ENCODE data around the gene CTAGE6.
"Not testable (repeated sequence)": the region's sequence is repeated elsewhere in the genome, so short reads cannot be mapped to it uniquely, and the experiment has no call there.

GRCh38 chr7:143711727-143712324, 45.7 kb downstream of the CTAGE6 start:
- TF ChIP-seq, protein P1, sequence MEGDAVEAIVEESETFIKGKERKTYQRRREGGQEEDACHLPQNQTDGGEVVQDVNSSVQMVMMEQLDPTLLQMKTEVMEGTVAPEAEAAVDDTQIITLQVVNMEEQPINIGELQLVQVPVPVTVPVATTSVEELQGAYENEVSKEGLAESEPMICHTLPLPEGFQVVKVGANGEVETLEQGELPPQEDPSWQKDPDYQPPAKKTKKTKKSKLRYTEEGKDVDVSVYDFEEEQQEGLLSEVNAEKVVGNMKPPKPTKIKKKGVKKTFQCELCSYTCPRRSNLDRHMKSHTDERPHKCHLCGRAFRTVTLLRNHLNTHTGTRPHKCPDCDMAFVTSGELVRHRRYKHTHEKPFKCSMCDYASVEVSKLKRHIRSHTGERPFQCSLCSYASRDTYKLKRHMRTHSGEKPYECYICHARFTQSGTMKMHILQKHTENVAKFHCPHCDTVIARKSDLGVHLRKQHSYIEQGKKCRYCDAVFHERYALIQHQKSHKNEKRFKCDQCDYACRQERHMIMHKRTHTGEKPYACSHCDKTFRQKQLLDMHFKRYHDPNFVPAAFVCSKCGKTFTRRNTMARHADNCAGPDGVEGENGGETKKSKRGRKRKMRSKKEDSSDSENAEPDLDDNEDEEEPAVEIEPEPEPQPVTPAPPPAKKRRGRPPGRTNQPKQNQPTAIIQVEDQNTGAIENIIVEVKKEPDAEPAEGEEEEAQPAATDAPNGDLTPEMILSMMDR (IDR thresholded peaks at IDR 0.05): not testable (repeated sequence)
- TF ChIP-seq, protein P2, sequence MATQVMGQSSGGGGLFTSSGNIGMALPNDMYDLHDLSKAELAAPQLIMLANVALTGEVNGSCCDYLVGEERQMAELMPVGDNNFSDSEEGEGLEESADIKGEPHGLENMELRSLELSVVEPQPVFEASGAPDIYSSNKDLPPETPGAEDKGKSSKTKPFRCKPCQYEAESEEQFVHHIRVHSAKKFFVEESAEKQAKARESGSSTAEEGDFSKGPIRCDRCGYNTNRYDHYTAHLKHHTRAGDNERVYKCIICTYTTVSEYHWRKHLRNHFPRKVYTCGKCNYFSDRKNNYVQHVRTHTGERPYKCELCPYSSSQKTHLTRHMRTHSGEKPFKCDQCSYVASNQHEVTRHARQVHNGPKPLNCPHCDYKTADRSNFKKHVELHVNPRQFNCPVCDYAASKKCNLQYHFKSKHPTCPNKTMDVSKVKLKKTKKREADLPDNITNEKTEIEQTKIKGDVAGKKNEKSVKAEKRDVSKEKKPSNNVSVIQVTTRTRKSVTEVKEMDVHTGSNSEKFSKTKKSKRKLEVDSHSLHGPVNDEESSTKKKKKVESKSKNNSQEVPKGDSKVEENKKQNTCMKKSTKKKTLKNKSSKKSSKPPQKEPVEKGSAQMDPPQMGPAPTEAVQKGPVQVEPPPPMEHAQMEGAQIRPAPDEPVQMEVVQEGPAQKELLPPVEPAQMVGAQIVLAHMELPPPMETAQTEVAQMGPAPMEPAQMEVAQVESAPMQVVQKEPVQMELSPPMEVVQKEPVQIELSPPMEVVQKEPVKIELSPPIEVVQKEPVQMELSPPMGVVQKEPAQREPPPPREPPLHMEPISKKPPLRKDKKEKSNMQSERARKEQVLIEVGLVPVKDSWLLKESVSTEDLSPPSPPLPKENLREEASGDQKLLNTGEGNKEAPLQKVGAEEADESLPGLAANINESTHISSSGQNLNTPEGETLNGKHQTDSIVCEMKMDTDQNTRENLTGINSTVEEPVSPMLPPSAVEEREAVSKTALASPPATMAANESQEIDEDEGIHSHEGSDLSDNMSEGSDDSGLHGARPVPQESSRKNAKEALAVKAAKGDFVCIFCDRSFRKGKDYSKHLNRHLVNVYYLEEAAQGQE (IDR thresholded peaks at IDR 0.05; ENCODE audit: insufficient read depth in 1 of 2, low read depth in 2 of 2, low read length in 1 of 2): not testable (repeated sequence)
- TF ChIP-seq POLR2AphosphoS5 (IDR thresholded peaks at IDR 0.05; ENCODE audit: low read depth, low read length): not testable (repeated sequence)
